ENCODE results near the gene PYURF.

DNA sequence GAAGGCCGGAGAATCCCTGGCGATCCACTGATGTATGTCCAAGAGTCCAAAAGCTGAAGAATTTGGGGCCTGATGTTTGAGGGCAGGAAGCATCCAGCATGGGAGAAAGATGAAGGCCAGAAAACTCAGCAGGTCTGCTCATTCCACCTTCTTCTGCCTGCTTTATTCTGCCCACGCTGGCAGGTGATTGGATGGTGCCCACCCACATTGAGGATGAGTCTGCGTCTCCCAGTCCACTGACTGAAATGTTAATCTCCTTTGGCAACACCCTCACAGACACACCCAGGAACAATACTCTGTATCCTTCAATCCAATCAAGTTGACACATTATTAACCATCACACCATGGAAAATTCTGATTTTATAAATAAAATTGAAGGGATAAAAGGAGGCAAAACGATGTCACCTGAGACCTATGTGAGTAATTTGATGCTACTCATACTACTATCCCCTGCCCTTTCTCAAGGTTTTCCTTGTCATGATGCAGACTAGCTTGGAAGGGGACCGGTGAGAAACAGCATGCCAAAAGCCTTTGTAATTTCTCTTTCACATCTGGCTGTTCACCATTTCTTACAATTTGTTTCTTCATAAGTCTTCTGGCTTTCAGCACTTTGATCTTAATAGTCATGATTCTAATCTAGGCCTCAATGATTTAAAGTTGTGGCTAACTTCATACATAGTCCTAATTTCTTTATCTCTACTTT is 9.7 kb upstream of the PYURF start:
- TF ChIP-seq EP300 (IDR thresholded peaks at IDR 0.05; ENCODE audit: borderline replicate concordance) (no peak), CEBPB (IDR thresholded peaks at IDR 0.05) (no peak), TAF1 (IDR thresholded peaks at IDR 0.05; ENCODE audit: low read depth) (no peak), MAX (IDR thresholded peaks at IDR 0.05) (no peak), REST (IDR thresholded peaks at IDR 0.05; ENCODE audit: low read depth) (no peak), FOXM1 (IDR thresholded peaks at IDR 0.05; ENCODE audit: borderline replicate concordance, low read depth) (no peak), ZBTB7A (IDR thresholded peaks at IDR 0.05; ENCODE audit: low read depth) (no peak), EGR1 (IDR thresholded peaks at IDR 0.05) (no peak)

All from Ishikawa (cell line).